Lung (tissue), 12 donors: ENCODE data around the gene SNX25. TPM values are rescaled to one million over a fixed set of nuclear protein-coding genes. Genes with fewer than 3 reads are reported as not detected.

Experiments
- ATAC-seq: fragments of 200-7000 bp; cut with Tn5 transposase; one replicate; pipeline ENCODE4 v1.9.1; 2020; ENCODE audit warnings: moderate number of reproducible peaks; ENCODE audit not compliant: insufficient read depth, low FRiP score
- DNase-seq, 3 donors: peaks; one replicate each; pipeline ENCODE4 v3.0.0-alpha.2; 2013 to 2017
- H3K27ac ChIP-seq, 2 donors: one replicate each; pipeline ENCODE4 v1.5.1; 2013; ENCODE audit warnings: mild to moderate bottlenecking in 2 of 2, moderate library complexity in 2 of 2, control low read depth in 1 of 2, inconsistent platforms in 1 of 2, low read depth in 1 of 2, low read length in 1 of 2
- H3K27me3 ChIP-seq, 3 donors: one replicate each; pipeline ENCODE4 v1.5.1; 2013; ENCODE audit warnings: low read length in 2 of 3; ENCODE audit not compliant: control insufficient read depth in 3 of 3, insufficient read depth in 3 of 3
- H3K36me3 ChIP-seq, 4 donors: one replicate each; pipeline ENCODE4 v1.5.1; 2013; ENCODE audit warnings: low read length in 4 of 4, mild to moderate bottlenecking in 1 of 4, moderate library complexity in 1 of 4; ENCODE audit not compliant: control insufficient read depth in 4 of 4, insufficient read depth in 4 of 4
- H3K4me1 ChIP-seq, 5 donors: one replicate each; pipeline ENCODE4 v1.5.1; 2013; ENCODE audit warnings: low read length in 5 of 5, mild to moderate bottlenecking in 2 of 5, moderate library complexity in 1 of 5; ENCODE audit not compliant: control insufficient read depth in 5 of 5, insufficient read depth in 5 of 5
- H3K4me3 ChIP-seq: one replicate; pipeline ENCODE4 v1.5.1; 2013; ENCODE audit warnings: mild to moderate bottlenecking, control low read depth, moderate library complexity
- H3K9ac ChIP-seq, 2 donors: one replicate each; pipeline ENCODE4 v1.5.1; 2013; ENCODE audit warnings: low read length in 2 of 2, control low read depth in 1 of 2; ENCODE audit not compliant: insufficient read depth in 1 of 2
- H3K9me3 ChIP-seq, 4 donors: one replicate each; pipeline ENCODE4 v1.5.1; 2013; ENCODE audit warnings: low read length in 3 of 4, mild to moderate bottlenecking in 1 of 4, moderate library complexity in 1 of 4; ENCODE audit not compliant: control insufficient read depth in 4 of 4, insufficient read depth in 3 of 4
- CTCF ChIP-seq: IDR thresholded peaks from 2 replicates; pipeline ENCODE4 v1.5.1; 2012; ENCODE audit warnings: mild to moderate bottlenecking; ENCODE audit errors: control extremely low read depth, extremely low read depth
- WGBS, 2 donors: extraction: QIAGEN DNeasy Blood & Tissue Kit; methylation state at CpG; one replicate each; pipeline ENCODE4 v1.1.7; 2013; 5-methylcytosine and 5-hydroxymethylcytosine counted together
- polyA plus RNA-seq, 2 donors: library from polyadenylated mRNA; stranded (reverse); fragments of 200-250 nt; gene quantifications; one replicate each; pipeline ENCODE4 v1.2.1, GENCODE V29; 2013
- total RNA-seq, 2 donors: library from RNA; depleted of rRNA in 1 of 2; stranded (reverse); fragments of >200 nt in 1 of 2; gene quantifications; one replicate each; pipeline ENCODE4 v1.2.1, GENCODE V29; 2014 to 2021
- donor health status: control.
- donor health status: control.
- donor health status: Bipolar disorder and iron deficiency.
- donor health status: healthy.
- donor health status: DM: yes; HTN: yes; CAD: no.

The SNX25 gene
- total and polyA plus RNA-seq, 4 donors, result 16.8 to 95.4 (median 49.3) TPM

DNA sequence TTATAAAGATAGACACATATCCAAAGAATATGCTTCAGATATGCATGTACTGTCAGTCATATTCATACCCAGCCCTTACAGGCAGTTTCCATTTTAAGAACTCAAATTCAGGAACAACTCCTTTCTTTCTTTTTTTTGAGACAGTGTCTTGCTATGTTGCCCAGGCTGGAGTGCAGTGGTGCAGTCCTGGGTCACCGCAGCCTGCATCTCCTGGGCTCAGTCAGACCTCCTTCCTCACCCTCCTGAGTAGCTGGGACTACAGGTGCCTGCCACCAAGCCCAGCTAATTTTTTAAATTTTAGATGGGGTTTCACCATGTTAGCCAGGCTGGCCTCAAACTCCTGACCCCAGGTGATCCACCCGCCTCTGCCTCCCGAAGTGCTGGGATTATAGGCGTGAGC, 34.5 kb downstream of the SNX25 start:
- no peak overlapping the region for H3K9ac ChIP-seq
- no peak for ATAC-seq
- no peak overlapping the region for H3K27ac ChIP-seq
- no peaks in the 10 kb centered on the region for H3K36me3 ChIP-seq
- WGBS, 2 donors, result 89 to 94% methylated on average over 4 of the region's 4 CpGs
- H3K4me1 ChIP-seq, result peaks cover 0 to 2% (median 0%) of the 10 kb centered on the region in 5 donors
- DNase-seq, result no peak
- no peak for TF ChIP-seq CTCF
- H3K27me3 ChIP-seq, result no peaks in the 10 kb centered on the region
- H3K9me3 ChIP-seq, result no peaks in the 10 kb centered on the region
- H3K4me3 ChIP-seq, result no peak overlapping the region

- no peak for TF ChIP-seq CTCF
- no peak for ATAC-seq
- no peak overlapping the region for H3K9ac ChIP-seq
- H3K4me1 ChIP-seq, result peaks cover 0 to 2% (median 0%) of the 10 kb centered on the region in 5 donors
- no peaks in the 10 kb centered on the region for H3K27me3 ChIP-seq
- H3K36me3 ChIP-seq, result no peaks in the 10 kb centered on the region
- no peak overlapping the region for H3K27ac ChIP-seq
- H3K9me3 ChIP-seq, result no peaks in the 10 kb centered on the region
- DNase-seq, result no peak
- WGBS, 2 donors, result 59 to 79% methylated on average over 4 of the region's 4 CpGs
- H3K4me3 ChIP-seq, result no peak overlapping the region
Measured at GRCh38 chr4:185244763-185245162, 35.4 kb downstream of the SNX25 start.

DNA sequence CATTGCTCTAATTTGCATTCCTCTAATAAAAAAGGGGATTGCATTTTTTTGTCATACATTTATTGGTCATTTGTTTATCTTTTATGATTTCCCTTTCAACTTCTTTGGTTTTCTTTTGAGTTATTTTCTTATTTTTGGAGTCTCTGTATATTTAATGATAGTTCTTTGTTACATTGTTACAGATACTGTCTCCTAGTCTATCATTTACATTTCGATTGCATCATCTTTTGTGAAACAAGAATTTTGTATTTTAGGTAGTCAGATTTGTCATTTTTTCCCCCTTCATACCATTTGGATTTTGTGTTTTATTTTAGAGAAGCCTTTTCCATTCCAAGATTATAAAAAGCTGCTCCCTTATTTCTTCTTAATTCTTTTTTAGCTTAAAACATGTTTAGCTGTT, 37.1 kb downstream of the SNX25 start:
- H3K4me1 ChIP-seq, result peaks cover 0 to 3% (median 0%) of the 10 kb centered on the region in 5 donors
- DNase-seq, result no peak
- H3K27ac ChIP-seq, result no peak overlapping the region
- H3K4me3 ChIP-seq, result no peak overlapping the region
- no peaks in the 10 kb centered on the region for H3K27me3 ChIP-seq
- 85 to 98% methylated on average over 1 of the region's 1 CpG for WGBS, 2 donors
- TF ChIP-seq CTCF, result no peak
- ATAC-seq, result no peak
- H3K36me3 ChIP-seq, result no peaks in the 10 kb centered on the region
- H3K9ac ChIP-seq, result no peak overlapping the region
- H3K9me3 ChIP-seq, result no peaks in the 10 kb centered on the region

GRCh38 chr4:185247151-185247550, 37.8 kb downstream of the SNX25 start:
- Histone ChIP-seq H3K9me3 (no peaks in the 10 kb centered on the region), H3K4me1 (peaks cover 0 to 3% (median 2%) of the 10 kb centered on the region in 5 donors), H3K9ac (no peak overlapping the region), H3K27ac (no peak overlapping the region), H3K27me3 (no peaks in the 10 kb centered on the region), H3K36me3 (no peaks in the 10 kb centered on the region), H3K4me3 (no peak overlapping the region)
- ATAC-seq, result no peak
- TF ChIP-seq CTCF, result no peak
- DNase-seq, result no peak
- WGBS, 2 donors, result 77 to 84% methylated on average over 1 of the region's 1 CpG
